ENCODE measurements around the gene SIRT1. TPM values are rescaled to one million over a fixed set of nuclear protein-coding genes. Genes with fewer than 3 reads are reported as not detected.

SIRT1 gene
- total and polyA plus RNA-seq, 2 donors (not counting 3 experiments of a cell fraction or from before 2014, with no cell fraction given), result 3.7 to 14.8 TPM

DNA sequence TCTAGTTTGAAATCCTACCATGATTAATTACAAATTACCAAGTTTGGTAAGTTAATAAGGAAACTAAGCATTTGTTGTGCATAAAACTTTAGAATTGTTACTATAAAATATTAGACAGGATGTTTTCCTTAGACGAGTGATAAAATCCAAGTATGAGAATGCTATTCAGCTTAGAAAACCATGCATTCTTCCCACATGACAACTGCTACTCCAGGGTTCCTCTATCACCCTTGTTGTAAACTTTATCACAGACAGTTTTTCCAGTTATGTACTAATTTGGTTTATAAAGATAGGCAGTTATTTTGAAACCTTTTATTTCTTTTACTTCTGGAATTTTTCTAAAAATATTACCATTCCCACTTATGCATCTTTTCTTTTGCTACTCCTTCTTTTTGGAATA, 52.0 kb downstream of the SIRT1 start:
- H3K27ac ChIP-seq (ENCODE audit: insufficient read depth, low read depth, low read length), result no peak overlapping the region

More for the DNA sequence above, 52.0 kb downstream of the SIRT1 start:
- no peaks in the 10 kb centered on the region for H3K9me3 ChIP-seq (replicated peaks; ENCODE audit: control insufficient read depth, insufficient read depth, low read length)
- H3K27me3 ChIP-seq (ENCODE audit: control insufficient read depth in 2 of 2, insufficient read depth in 2 of 2, low read length in 2 of 2), result no peaks in the 10 kb centered on the region
- intact Hi-C loops (cut with micrococcal nuclease) (no loop called here), dilution Hi-C loops (cut with MboI; ENCODE audit: extremely low pct_ligation_motif_present, low sequenced_read_pairs) (no loop called here)
- no peak for TF ChIP-seq POLR2A (IDR thresholded peaks at IDR 0.05; ENCODE audit: low read depth, low read length)
- TF ChIP-seq, protein P1, sequence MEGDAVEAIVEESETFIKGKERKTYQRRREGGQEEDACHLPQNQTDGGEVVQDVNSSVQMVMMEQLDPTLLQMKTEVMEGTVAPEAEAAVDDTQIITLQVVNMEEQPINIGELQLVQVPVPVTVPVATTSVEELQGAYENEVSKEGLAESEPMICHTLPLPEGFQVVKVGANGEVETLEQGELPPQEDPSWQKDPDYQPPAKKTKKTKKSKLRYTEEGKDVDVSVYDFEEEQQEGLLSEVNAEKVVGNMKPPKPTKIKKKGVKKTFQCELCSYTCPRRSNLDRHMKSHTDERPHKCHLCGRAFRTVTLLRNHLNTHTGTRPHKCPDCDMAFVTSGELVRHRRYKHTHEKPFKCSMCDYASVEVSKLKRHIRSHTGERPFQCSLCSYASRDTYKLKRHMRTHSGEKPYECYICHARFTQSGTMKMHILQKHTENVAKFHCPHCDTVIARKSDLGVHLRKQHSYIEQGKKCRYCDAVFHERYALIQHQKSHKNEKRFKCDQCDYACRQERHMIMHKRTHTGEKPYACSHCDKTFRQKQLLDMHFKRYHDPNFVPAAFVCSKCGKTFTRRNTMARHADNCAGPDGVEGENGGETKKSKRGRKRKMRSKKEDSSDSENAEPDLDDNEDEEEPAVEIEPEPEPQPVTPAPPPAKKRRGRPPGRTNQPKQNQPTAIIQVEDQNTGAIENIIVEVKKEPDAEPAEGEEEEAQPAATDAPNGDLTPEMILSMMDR (IDR thresholded peaks at IDR 0.05; ENCODE audit: extremely low read depth in 1 of 2, insufficient read depth in 1 of 2, low read depth in 1 of 2, low read length in 2 of 2), result no peak
- TF ChIP-seq MYC (IDR thresholded peaks at IDR 0.05; ENCODE audit: low read depth, low read length), result no peak
- no peak for TF ChIP-seq FOS (IDR thresholded peaks at IDR 0.05; ENCODE audit: borderline replicate concordance, insufficient read depth, low read length)
- TF ChIP-seq GATA2 (IDR thresholded peaks at IDR 0.05; ENCODE audit: insufficient read depth, insufficient read length, low read depth, low read length), result no peak
- TF ChIP-seq JUN (IDR thresholded peaks at IDR 0.05; ENCODE audit: borderline replicate concordance, insufficient read depth, insufficient read length, low read depth), result no peak
- TF ChIP-seq, protein P2, sequence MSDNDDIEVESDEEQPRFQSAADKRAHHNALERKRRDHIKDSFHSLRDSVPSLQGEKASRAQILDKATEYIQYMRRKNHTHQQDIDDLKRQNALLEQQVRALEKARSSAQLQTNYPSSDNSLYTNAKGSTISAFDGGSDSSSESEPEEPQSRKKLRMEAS (IDR thresholded peaks at IDR 0.05; ENCODE audit: insufficient read depth, insufficient read length), result no peak
- TF ChIP-seq POLR2AphosphoS5 (IDR thresholded peaks at IDR 0.05; ENCODE audit: insufficient read depth, low read depth, low read length), result no peak
- no peak for TF ChIP-seq EZH2 (IDR thresholded peaks at IDR 0.05; ENCODE audit: borderline replicate concordance, low read depth, low read length, severe bottlenecking)
- no peaks in the 10 kb centered on the region for H3K9me1 ChIP-seq (replicated peaks; ENCODE audit: control insufficient read depth, extremely low read depth, insufficient read depth, low read length)
- peaks cover 14 to 21% of the 10 kb centered on the region in 2 experiments for H3K36me3 ChIP-seq (ENCODE audit: control insufficient read depth in 2 of 2, extremely low read depth in 1 of 2, insufficient read depth in 2 of 2, low read length in 2 of 2)
- no peak overlapping the region for H3K4me2 ChIP-seq (ENCODE audit: insufficient read depth, low read length)
- DNase-seq (ENCODE audit: low read depth, low spot score) (peak; percentile 11), FAIRE-seq (no peak)
- no peaks in the 10 kb centered on the region for H3K4me1 ChIP-seq (ENCODE audit: control insufficient read depth, extremely low read depth, insufficient read depth, low read length)
- no peak overlapping the region for H2AFZ ChIP-seq (ENCODE audit: low read depth, low read length)
- CTCF ChIA-PET, result interaction anchor here (0.9 to 1.1 kb wide), 2 partner anchors 24 to 53 kb away, joined by 3 read pairs; no protein-coding TSS in a partner anchor
- H3K4me3 ChIP-seq (replicated peaks in 1 of 3; ENCODE audit: insufficient read depth in 1 of 3, low read depth in 1 of 3, low read length in 3 of 3), result no peak overlapping the region
- no TSS peak for BruUV-seq (replicated peaks)
- H3K9ac ChIP-seq (replicated peaks; ENCODE audit: extremely low read depth, insufficient read depth, low read length), result no peak overlapping the region
- POLR2A ChIA-PET, result no interaction called here
- no peaks in the 10 kb centered on the region for H3K79me2 ChIP-seq (ENCODE audit: control insufficient read depth, insufficient read depth, low read length)
- H4K20me1 ChIP-seq (replicated peaks; ENCODE audit: control insufficient read depth, extremely low read depth, insufficient read depth, low read length), result no peaks in the 10 kb centered on the region

All from endothelial cell of umbilical vein (primary cell).